ENCODE results near the gene KIF2A. TPM values are rescaled to one million over a fixed set of nuclear protein-coding genes. Genes with fewer than 3 reads are reported as not detected.

KIF2A gene
- total and polyA plus RNA-seq, 2 of the 13 experiments (the other 11 are each of a cell fraction or from before 2014, with no cell fraction given) = 8.5 to 19.2 TPM

DNA sequence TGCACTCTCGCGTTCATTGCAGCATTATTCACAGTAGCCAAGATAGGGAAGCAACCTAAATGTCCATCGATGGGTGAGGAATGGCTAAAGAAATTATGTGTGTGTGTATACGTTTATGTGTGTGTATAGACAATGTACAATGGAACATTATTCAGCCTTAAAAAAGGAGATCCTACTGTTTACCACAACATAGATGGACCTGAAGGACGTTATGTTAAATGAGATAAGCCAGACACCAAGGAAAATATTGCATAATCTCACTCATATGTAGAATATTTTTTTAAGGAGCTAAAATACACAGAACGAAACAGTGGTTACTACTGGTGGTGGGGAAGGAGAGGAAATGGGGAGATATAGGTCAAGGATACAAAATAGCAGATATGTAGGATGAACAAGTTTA, 2.4 kb downstream of the KIF2A start:
- ChIA-PET POLR2A (no interaction called here), CTCF (ENCODE audit: low intra/inter-chr PET ratio, low total read pairs) (no interaction called here)
- ATAC-seq (no peak), FAIRE-seq (no peak), DNase-seq (ENCODE audit: low spot score) (no peak)
- in situ Hi-C loops (cut with HindIII; ENCODE audit: extremely low pct_ligation_motif_present, low pct_unique_long_range_greater_than_20kb) = no loop called here
- Histone ChIP-seq H4K20me1 (ENCODE audit: insufficient read depth, low read length) (peaks cover 10% of the 10 kb centered on the region; the same call in 1 of the 2 replicates), H3K79me2 (ENCODE audit: insufficient read depth, low read length) (peaks cover 47% of the 10 kb centered on the region), H3K4me3 (replicated peaks in 1 of 3; ENCODE audit: insufficient read depth in 1 of 3, low read depth in 2 of 3, low read length in 3 of 3) (no peak overlapping the region), H3K9me3 (ENCODE audit: low read length) (no peaks in the 10 kb centered on the region), H2AFZ (ENCODE audit: low read length) (no peak overlapping the region), H3K36me3 (replicated peaks in 1 of 2; ENCODE audit: control insufficient read depth in 1 of 2, insufficient read depth in 2 of 2, low read length in 2 of 2) (no peaks in the 10 kb centered on the region), H3K27me3 (ENCODE audit: control insufficient read depth in 1 of 2, insufficient read depth in 2 of 2, low read length in 2 of 2) (no peaks in the 10 kb centered on the region), H3K9ac (ENCODE audit: insufficient read depth, low read depth, low read length) (no peak overlapping the region), H3K4me1 (ENCODE audit: insufficient read depth, low read length) (peaks cover 25% of the 10 kb centered on the region), H3K4me2 (ENCODE audit: low read depth, low read length) (no peak overlapping the region), H3K27ac (ENCODE audit: extremely low read length, insufficient read depth, low read length) (no peak overlapping the region)
- 88% methylated on average over 6 of the region's 6 CpGs for WGBS (ENCODE audit: low lambda C conversion rate)
- BruUV-seq (replicated peaks) = no TSS peak
- intact Hi-C loops (cut with micrococcal nuclease; ENCODE audit: unreplicated experiment) = no loop called here
- TF ChIP-seq ZNF281 (CRISPR knock-in tag; IDR thresholded peaks at IDR 0.05; ENCODE audit: borderline replicate concordance) (no peak), NCOA5 (CRISPR knock-in tag; IDR thresholded peaks at IDR 0.05) (no peak), NCOA2 (CRISPR knock-in tag; IDR thresholded peaks at IDR 0.05) (no peak), RELA (CRISPR knock-in tag; IDR thresholded peaks at IDR 0.05) (no peak), ZNF33A (CRISPR knock-in tag; IDR thresholded peaks at IDR 0.05; ENCODE audit: borderline replicate concordance) (no peak), CEBPG (CRISPR knock-in tag; IDR thresholded peaks at IDR 0.05) (peak; percentile 22; the same call in 1 of the 2 replicates), ZNF512B (CRISPR knock-in tag; IDR thresholded peaks at IDR 0.05; ENCODE audit: borderline replicate concordance) (no peak), ATF2 (CRISPR knock-in tag; IDR thresholded peaks at IDR 0.05) (no peak), HOXA3 (CRISPR knock-in tag; IDR thresholded peaks at IDR 0.05) (no peak)
- TF ChIP-seq, protein P1, sequence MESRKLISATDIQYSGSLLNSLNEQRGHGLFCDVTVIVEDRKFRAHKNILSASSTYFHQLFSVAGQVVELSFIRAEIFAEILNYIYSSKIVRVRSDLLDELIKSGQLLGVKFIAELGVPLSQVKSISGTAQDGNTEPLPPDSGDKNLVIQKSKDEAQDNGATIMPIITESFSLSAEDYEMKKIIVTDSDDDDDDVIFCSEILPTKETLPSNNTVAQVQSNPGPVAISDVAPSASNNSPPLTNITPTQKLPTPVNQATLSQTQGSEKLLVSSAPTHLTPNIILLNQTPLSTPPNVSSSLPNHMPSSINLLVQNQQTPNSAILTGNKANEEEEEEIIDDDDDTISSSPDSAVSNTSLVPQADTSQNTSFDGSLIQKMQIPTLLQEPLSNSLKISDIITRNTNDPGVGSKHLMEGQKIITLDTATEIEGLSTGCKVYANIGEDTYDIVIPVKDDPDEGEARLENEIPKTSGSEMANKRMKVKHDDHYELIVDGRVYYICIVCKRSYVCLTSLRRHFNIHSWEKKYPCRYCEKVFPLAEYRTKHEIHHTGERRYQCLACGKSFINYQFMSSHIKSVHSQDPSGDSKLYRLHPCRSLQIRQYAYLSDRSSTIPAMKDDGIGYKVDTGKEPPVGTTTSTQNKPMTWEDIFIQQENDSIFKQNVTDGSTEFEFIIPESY (CRISPR knock-in tag; IDR thresholded peaks at IDR 0.05) = no peak
- TF ChIP-seq, protein P2, sequence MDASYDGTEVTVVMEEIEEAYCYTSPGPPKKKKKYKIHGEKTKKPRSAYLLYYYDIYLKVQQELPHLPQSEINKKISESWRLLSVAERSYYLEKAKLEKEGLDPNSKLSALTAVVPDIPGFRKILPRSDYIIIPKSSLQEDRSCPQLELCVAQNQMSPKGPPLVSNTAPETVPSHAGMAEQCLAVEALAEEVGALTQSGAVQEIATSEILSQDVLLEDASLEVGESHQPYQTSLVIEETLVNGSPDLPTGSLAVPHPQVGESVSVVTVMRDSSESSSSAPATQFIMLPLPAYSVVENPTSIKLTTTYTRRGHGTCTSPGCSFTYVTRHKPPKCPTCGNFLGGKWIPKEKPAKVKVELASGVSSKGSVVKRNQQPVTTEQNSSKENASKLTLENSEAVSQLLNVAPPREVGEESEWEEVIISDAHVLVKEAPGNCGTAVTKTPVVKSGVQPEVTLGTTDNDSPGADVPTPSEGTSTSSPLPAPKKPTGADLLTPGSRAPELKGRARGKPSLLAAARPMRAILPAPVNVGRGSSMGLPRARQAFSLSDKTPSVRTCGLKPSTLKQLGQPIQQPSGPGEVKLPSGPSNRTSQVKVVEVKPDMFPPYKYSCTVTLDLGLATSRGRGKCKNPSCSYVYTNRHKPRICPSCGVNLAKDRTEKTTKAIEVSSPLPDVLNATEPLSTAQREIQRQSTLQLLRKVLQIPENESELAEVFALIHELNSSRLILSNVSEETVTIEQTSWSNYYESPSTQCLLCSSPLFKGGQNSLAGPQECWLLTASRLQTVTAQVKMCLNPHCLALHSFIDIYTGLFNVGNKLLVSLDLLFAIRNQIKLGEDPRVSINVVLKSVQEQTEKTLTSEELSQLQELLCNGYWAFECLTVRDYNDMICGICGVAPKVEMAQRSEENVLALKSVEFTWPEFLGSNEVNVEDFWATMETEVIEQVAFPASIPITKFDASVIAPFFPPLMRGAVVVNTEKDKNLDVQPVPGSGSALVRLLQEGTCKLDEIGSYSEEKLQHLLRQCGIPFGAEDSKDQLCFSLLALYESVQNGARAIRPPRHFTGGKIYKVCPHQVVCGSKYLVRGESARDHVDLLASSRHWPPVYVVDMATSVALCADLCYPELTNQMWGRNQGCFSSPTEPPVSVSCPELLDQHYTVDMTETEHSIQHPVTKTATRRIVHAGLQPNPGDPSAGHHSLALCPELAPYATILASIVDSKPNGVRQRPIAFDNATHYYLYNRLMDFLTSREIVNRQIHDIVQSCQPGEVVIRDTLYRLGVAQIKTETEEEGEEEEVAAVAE (CRISPR knock-in tag; IDR thresholded peaks at IDR 0.05; ENCODE audit: borderline replicate concordance) = no peak
